Caco-2 (cell line): Measurements from ENCODE around the gene ARSK. TPM values are rescaled to one million over a fixed set of nuclear protein-coding genes. Genes with fewer than 3 reads are reported as not detected.
"Not testable (repeated sequence)": the region's sequence is repeated elsewhere in the genome, so short reads cannot be mapped to it uniquely, and the experiment has no call there.

Experiments
- BruUV-seq: library from RNA; stranded (reverse); fragments of 400-500 nt; replicated peaks from 2 replicates; lab custom pipeline; 2021; lab: Mats Ljungman, UMichigan
- CTCF ChIA-PET: fragments of 300-600 bp; sonication (Branson Sonifier 250); formaldehyde crosslinking; loops from one replicate; lab custom pipeline; 2022; ENCODE audit warnings: antibody characterized with exemption; lab: Charles Lee
- POLR2A ChIA-PET: fragments of 300-600 bp; sonication (Branson Sonifier 250); formaldehyde crosslinking; loops from one replicate; lab custom pipeline; 2022; ENCODE audit warnings: antibody characterized with exemption; lab: Charles Lee
- DNase-seq, 2 experiments: peaks; one replicate each; pipeline versions ENCODE4 v3.0.0 to v3.0.0-alpha.2; 2020 to 2022
- H3K27me3 ChIP-seq: replicated peaks from 2 replicates; pipeline ENCODE4 v1.6.0; 2011; ENCODE audit warnings: low read length; ENCODE audit not compliant: control insufficient read depth, insufficient read depth
- H3K36me3 ChIP-seq: 2 replicates; pipeline ENCODE4 v1.5.1; 2011; ENCODE audit warnings: low read length; ENCODE audit not compliant: control insufficient read depth, insufficient read depth
- H3K4me1 ChIP-seq: fragments of 250-450 bp; sonication (Bioruptor Pico); 2 replicates; pipeline ENCODE4 v1.5.1; 2020; ENCODE audit warnings: mild to moderate bottlenecking
- H3K4me3 ChIP-seq: 2 replicates; pipeline ENCODE4 v1.5.1; 2011; ENCODE audit warnings: low read depth, mild to moderate bottlenecking, control low read depth, low read length
- H3K9me3 ChIP-seq: fragments of 250-450 bp; sonication (Bioruptor Pico); 2 replicates; pipeline ENCODE4 v1.5.1; 2020; ENCODE audit warnings: mild to moderate bottlenecking, moderate library complexity
- H3K27ac Mint-ChIP-seq: one replicate; pipeline ENCODE4 v1.8.0; 2022; ENCODE audit warnings: mixed read lengths; ENCODE audit not compliant: unreplicated experiment
- H3K27me3 Mint-ChIP-seq: one replicate; pipeline ENCODE4 v1.8.0; 2022; ENCODE audit warnings: mixed read lengths; ENCODE audit not compliant: insufficient read depth, unreplicated experiment
- H3K36me3 Mint-ChIP-seq: one replicate; pipeline ENCODE4 v1.8.0; 2022; ENCODE audit warnings: mild to moderate bottlenecking, mixed read lengths; ENCODE audit not compliant: insufficient read depth, unreplicated experiment
- H3K4me1 Mint-ChIP-seq: one replicate; pipeline ENCODE4 v1.8.0; 2022; ENCODE audit warnings: low read depth, mixed read lengths; ENCODE audit not compliant: unreplicated experiment
- H3K4me3 Mint-ChIP-seq: one replicate; pipeline ENCODE4 v1.8.0; 2022; ENCODE audit warnings: mild to moderate bottlenecking, moderate library complexity, mixed read lengths; ENCODE audit not compliant: unreplicated experiment
- H3K9me3 Mint-ChIP-seq: one replicate; pipeline ENCODE4 v1.8.0; 2022; ENCODE audit warnings: mixed read lengths; ENCODE audit not compliant: unreplicated experiment
- intact Hi-C: fragments of 100-400 bp; cut with micrococcal nuclease; formaldehyde crosslinking; loops from one replicate; pipeline ENCODE4 v1.10.0; 2022; ENCODE audit not compliant: unreplicated experiment
- total RNA-seq: library from RNA; stranded (reverse); gene quantifications from 2 replicates; pipeline ENCODE4 v1.2.3, GENCODE V29; 2022
- TF ChIP-seq, protein P1 (sequence below), 2 experiments: fragments of 200-600 bp in 1 of 2; IDR thresholded peaks; 1 replicate in 1 of 2; 2 replicates in 1 of 2; pipeline versions ENCODE4 v1.5.1 to v1.8.0; 2011 to 2022; ENCODE audit warnings: antibody characterized with exemption in 1 of 2, control low read depth in 1 of 2, inconsistent platforms in 1 of 2, low read depth in 1 of 2, low read length in 1 of 2, mild to moderate bottlenecking in 1 of 2, moderate library complexity in 1 of 2; ENCODE audit not compliant: insufficient read depth in 1 of 2, severe bottlenecking in 1 of 2, unreplicated experiment in 1 of 2

Gene ARSK
- total RNA-seq, 1 experiment from 2014 or later = 5.0 TPM

DNA sequence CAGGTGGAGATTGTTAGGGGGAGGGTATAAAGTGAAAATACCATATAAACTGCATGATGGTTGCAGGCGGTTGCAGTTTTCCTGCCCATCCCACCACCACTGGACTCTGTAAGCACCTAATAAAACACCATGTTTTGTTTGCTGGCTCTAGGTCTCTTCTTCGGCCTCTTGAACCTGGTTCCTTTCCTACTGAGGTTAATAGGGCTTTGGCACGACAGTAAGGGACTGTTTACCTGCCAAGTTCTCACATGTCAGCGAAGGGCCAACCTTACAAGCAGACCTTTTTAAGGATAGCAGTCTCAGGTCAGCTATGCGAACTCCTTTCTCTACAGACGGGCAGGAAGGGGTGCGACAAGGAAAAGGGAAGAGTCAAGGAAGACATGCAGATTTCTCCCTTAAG lies 88.3 kb downstream of the ARSK start:
- Mint-ChIP-seq H3K9me3 (no peaks in the 10 kb centered on the region), H3K4me1 (peaks cover 17% of the 10 kb centered on the region), H3K4me3 (no peak overlapping the region), H3K27ac (no peak overlapping the region), H3K36me3 (peaks cover 7% of the 10 kb centered on the region), H3K27me3 (no peaks in the 10 kb centered on the region)
- BruUV-seq = no TSS peak
- CTCF ChIA-PET = interaction anchor here (1.7 to 1.8 kb wide), 2 partner anchors 21 to 138 kb away, joined by 4 to 5 read pairs; no protein-coding TSS in a partner anchor
- no peaks in the 10 kb centered on the region for H3K36me3 ChIP-seq
- TF ChIP-seq, protein P1, sequence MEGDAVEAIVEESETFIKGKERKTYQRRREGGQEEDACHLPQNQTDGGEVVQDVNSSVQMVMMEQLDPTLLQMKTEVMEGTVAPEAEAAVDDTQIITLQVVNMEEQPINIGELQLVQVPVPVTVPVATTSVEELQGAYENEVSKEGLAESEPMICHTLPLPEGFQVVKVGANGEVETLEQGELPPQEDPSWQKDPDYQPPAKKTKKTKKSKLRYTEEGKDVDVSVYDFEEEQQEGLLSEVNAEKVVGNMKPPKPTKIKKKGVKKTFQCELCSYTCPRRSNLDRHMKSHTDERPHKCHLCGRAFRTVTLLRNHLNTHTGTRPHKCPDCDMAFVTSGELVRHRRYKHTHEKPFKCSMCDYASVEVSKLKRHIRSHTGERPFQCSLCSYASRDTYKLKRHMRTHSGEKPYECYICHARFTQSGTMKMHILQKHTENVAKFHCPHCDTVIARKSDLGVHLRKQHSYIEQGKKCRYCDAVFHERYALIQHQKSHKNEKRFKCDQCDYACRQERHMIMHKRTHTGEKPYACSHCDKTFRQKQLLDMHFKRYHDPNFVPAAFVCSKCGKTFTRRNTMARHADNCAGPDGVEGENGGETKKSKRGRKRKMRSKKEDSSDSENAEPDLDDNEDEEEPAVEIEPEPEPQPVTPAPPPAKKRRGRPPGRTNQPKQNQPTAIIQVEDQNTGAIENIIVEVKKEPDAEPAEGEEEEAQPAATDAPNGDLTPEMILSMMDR (IDR thresholded peaks at IDR 0.05; ENCODE audit: insufficient read depth in 1 of 2, low read depth in 1 of 2, low read length in 1 of 2, severe bottlenecking in 1 of 2, unreplicated experiment in 1 of 2) = no peak
- DNase-seq = no peak
- intact Hi-C loops = no loop called here
- no peak overlapping the region for H3K4me3 ChIP-seq
- H3K4me1 ChIP-seq = peaks cover 10% of the 10 kb centered on the region
- POLR2A ChIA-PET = no interaction called here
- H3K27me3 ChIP-seq = no peaks in the 10 kb centered on the region
- H3K9me3 ChIP-seq = no peaks in the 10 kb centered on the region

DNA sequence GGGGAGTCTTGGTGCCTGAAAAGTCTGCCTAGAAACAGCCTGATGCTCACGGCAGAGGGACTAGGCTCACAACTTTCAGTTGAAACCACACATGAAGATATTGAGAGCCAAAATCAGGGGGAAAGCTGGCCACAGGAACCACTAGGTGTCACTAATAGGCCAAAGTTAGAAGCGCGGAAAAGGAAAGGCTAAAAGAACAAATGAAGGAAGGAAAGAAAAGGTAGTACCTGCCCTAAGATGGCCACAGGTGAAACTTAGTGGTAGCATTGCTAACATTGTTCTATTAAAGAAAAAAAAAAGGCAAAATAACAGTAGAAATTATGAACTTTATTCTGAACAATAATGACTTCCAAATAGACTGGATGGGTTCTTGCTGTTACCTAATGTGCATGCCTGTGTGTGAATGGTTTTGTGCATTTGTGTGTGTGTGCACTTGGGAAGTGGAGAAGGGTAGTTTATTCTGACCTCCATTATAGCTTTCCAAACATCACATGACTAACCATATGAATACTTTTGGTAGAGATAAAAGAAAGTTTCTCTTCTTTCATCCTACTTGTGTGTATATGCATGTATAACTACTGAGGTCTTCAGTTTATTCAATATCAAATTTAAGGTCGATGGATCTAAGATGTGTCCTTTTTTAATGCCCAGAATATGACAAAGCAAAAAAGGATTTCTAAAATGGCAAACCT lies 89.6 kb downstream of the ARSK start:
- CTCF ChIA-PET = interaction anchor here (0.6 to 1.9 kb wide), 6 partner anchors 20 to 202 kb away, joined by 3 to 10 read pairs (median 4); no protein-coding TSS in a partner anchor
- Histone ChIP-seq H3K36me3 (no peaks in the 10 kb centered on the region), H3K9me3 (no peaks in the 10 kb centered on the region), H3K4me3 (no peak overlapping the region), H3K4me1 (peaks cover 14% of the 10 kb centered on the region), H3K27me3 (no peaks in the 10 kb centered on the region)
- DNase-seq = peak; percentile 46 to 67
- TF ChIP-seq, protein P1 (IDR thresholded peaks at IDR 0.05; ENCODE audit: insufficient read depth in 1 of 2, low read depth in 1 of 2, low read length in 1 of 2, severe bottlenecking in 1 of 2, unreplicated experiment in 1 of 2) = peak; percentile 70 to 78
- Mint-ChIP-seq H3K4me3 (no peak overlapping the region), H3K4me1 (peaks cover 17% of the 10 kb centered on the region), H3K36me3 (peaks cover 7% of the 10 kb centered on the region), H3K27ac (peak overlapping the region; percentile 5), H3K27me3 (no peaks in the 10 kb centered on the region), H3K9me3 (no peaks in the 10 kb centered on the region)
- no TSS peak for BruUV-seq
- POLR2A ChIA-PET = no interaction called here
- intact Hi-C loops = loop anchor here (1.0 to 5.0 kb wide), 6 partner anchors 20 to 693 kb away; no protein-coding TSS in a partner anchor

DNA sequence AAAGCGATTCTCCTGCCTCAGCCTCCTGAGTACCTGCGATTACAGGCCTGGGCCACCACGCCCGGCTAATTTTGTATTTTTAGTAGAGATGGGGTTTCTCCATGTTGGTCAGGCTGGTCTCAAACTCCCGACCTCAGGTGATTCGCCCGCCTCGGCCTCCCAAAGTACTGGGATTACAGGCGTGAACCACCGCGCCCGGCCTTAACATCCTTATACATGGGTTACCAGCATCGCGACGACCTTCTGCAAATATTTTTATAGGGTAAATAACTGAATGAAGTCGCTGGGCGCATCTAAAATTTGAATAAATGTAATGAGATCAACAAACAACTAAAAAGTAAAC lies 91.3 kb downstream of the ARSK start:
- POLR2A ChIA-PET = interaction anchor here (0.6 to 1.7 kb wide), 11 partner anchors 9 to 341 kb away, joined by 3 to 41 read pairs (median 4); partner anchors contain the start of genes ARSK, RHOBTB3 and SKIC3
- intact Hi-C loops = loop anchor here (1.0 to 5.0 kb wide), 3 partner anchors 85 to 691 kb away; partner anchors contain the start of gene RHOBTB3
- peak overlapping the region; percentile 82 for H3K4me3 Mint-ChIP-seq

More for the DNA sequence above, 91.3 kb downstream of the ARSK start:
- Histone ChIP-seq H3K4me1 (peaks cover 11% of the 10 kb centered on the region), H3K4me3 (0 out of 2 replicates have a peak overlapping the region, but pooled peaks have one; percentile 9)
- H3K27me3 ChIP-seq, DNase-seq, H3K36me3 ChIP-seq, H3K4me1 Mint-ChIP-seq, H3K36me3 Mint-ChIP-seq, H3K9me3 ChIP-seq, H3K9me3 Mint-ChIP-seq, BruUV-seq, H3K27me3 Mint-ChIP-seq: not testable (repeated sequence)
- peak overlapping the region; percentile 89 for H3K27ac Mint-ChIP-seq
- CTCF ChIA-PET = interaction anchor here (0.7 to 1.4 kb wide), 10 partner anchors 9 to 203 kb away, joined by 3 to 22 read pairs (median 4); partner anchors contain the start of gene RHOBTB3
